BE2C (cell line): ENCODE data around the gene MGMT.

Experiments used
- DNase-seq: peaks from one replicate; pipeline ENCODE4 v3.0.0-alpha.2; 2020
- H3K27me3 ChIP-seq: fragments of 250-450 bp; sonication (Bioruptor Pico); 2 replicates; pipeline ENCODE4 v1.5.1; 2020; ENCODE audit warnings: mild to moderate bottlenecking
- H3K36me3 ChIP-seq: fragments of 250-450 bp; sonication (Bioruptor Pico); 2 replicates; pipeline ENCODE4 v1.5.1; 2020; ENCODE audit warnings: mild to moderate bottlenecking
- H3K4me1 ChIP-seq: fragments of 250-450 bp; sonication (Bioruptor Pico); 2 replicates; pipeline ENCODE4 v1.5.1; 2020
- H3K4me3 ChIP-seq: 2 replicates; pipeline ENCODE4 v1.5.1; 2011; ENCODE audit warnings: low read depth, low read length
- H3K9me3 ChIP-seq: fragments of 250-450 bp; sonication (Bioruptor Pico); 2 replicates; pipeline ENCODE4 v1.5.1; 2020
- CTCF ChIP-seq: IDR thresholded peaks from 2 replicates; pipeline ENCODE4 v1.5.1; 2012; ENCODE audit warnings: mild to moderate bottlenecking, low read depth, low read length

MGMT gene

GRCh38 chr10:129755158-129755591 lies 288.1 kb downstream of the MGMT start:
- no peak for TF ChIP-seq CTCF
- H3K27me3 ChIP-seq, result no peaks in the 10 kb centered on the region
- DNase-seq, result no peak
- H3K9me3 ChIP-seq, result no peaks in the 10 kb centered on the region
- H3K4me3 ChIP-seq, result no peak overlapping the region
- no peaks in the 10 kb centered on the region for H3K4me1 ChIP-seq
- H3K36me3 ChIP-seq, result no peaks in the 10 kb centered on the region

DNA sequence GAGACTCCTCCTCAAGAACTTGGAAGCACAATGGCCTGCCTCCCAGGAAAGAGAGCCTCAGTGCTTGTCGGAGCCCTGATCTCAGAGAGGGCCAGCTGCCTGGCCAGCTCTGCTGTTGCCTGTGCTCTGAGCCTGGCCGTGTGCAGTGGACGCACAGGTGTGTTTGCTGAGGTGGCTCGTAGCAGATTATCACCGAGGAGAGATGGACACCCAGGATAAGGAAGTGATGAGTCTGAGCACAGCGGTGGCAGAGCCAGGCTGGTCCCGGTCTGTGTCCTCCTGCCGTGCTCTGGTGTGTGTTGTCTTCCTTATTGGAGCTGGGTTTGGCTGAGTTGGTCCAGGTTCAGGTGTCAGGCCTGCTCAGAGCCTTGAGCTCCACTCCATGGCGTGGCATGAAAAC lies 288.6 kb downstream of the MGMT start:
- Histone ChIP-seq H3K27me3 (no peaks in the 10 kb centered on the region), H3K4me3 (no peak overlapping the region), H3K4me1 (no peaks in the 10 kb centered on the region), H3K9me3 (no peaks in the 10 kb centered on the region), H3K36me3 (no peaks in the 10 kb centered on the region)
- TF ChIP-seq CTCF, result no peak
- no peak for DNase-seq

- TF ChIP-seq CTCF, result no peak
- no peaks in the 10 kb centered on the region for H3K27me3 ChIP-seq
- H3K4me1 ChIP-seq, result no peaks in the 10 kb centered on the region
- no peak for DNase-seq
- no peak overlapping the region for H3K4me3 ChIP-seq
- H3K36me3 ChIP-seq, result no peaks in the 10 kb centered on the region
- no peaks in the 10 kb centered on the region for H3K9me3 ChIP-seq
These were observed 290.2 kb downstream of the MGMT start for GRCh38 chr10:129756912-129757901.

- Histone ChIP-seq H3K4me3 (no peak overlapping the region), H3K36me3 (no peaks in the 10 kb centered on the region), H3K4me1 (no peaks in the 10 kb centered on the region), H3K9me3 (no peaks in the 10 kb centered on the region), H3K27me3 (no peaks in the 10 kb centered on the region)
- DNase-seq, result no peak
- no peak for TF ChIP-seq CTCF
These were observed 291.4 kb downstream of the MGMT start for GRCh38 chr10:129758207-129759021.

GRCh38 chr10:129759214-129760002 lies 292.4 kb downstream of the MGMT start:
- no peaks in the 10 kb centered on the region for H3K36me3 ChIP-seq
- H3K4me1 ChIP-seq, result no peaks in the 10 kb centered on the region
- no peak overlapping the region for H3K4me3 ChIP-seq
- no peak for DNase-seq
- H3K9me3 ChIP-seq, result no peaks in the 10 kb centered on the region
- no peaks in the 10 kb centered on the region for H3K27me3 ChIP-seq
- no peak for TF ChIP-seq CTCF
